HG03439 (cell line): ENCODE measurements around the gene FBXW11.
"Not testable (repeated sequence)": the region's sequence is repeated elsewhere in the genome, so short reads cannot be mapped to it uniquely, and the experiment has no call there.

ENCODE experiments used
- ATAC-seq: cut with Tn5 transposase; IDR thresholded peaks from one replicate; pipeline ENCODE4 v1.9.1; 2021; ENCODE audit warnings: mild to moderate bottlenecking, moderate library complexity; ENCODE audit not compliant: unreplicated experiment

FBXW11 gene

DNA sequence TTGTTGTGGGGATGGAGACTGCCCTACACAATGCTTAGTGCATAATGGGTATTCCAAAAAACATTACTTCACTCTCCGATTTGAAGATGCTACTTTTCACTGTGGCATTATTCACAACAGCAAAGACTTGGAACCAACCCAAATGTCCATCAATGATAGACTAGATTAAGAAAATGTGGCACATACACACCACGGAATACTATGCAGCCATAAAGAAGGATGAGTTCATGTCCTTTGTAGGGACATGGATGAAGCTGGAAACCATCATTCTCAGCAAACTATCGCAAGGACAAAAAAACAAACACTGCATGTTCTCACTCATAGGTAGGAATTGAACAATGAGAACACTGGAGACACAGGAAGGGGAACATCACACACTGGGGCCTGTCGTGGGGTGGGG is 90.7 kb downstream of the FBXW11 start:
- ATAC-seq: not testable (repeated sequence)

DNA sequence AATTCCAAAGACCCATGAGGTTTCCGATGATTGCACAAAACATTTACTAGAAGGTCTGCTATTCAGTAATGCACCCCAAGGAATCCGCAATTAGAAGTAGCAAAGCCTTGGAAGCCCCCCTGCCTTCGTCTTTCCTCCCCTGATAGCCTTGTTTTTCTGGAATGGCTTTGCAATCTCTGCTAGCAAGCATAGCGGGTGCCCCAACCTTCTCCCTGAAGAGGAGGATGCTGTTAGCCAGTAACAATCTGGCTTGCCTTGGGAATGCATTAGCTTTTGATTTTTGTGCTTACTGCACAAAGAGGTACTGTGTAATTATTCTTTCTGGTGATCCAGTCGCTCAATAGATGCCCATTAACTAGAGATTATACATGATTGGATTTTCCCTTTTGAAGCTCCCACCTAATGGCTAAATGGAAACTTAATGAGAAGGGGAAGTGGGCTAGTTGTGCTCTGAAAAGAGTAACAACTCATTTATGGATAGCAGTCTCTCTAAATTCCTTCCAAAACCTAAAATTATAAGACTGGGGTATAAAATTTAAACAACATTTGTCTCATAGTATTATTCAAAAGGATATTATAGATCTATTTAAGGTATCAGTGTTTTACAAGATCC is 91.6 kb downstream of the FBXW11 start:
- ATAC-seq: no peak

DNA sequence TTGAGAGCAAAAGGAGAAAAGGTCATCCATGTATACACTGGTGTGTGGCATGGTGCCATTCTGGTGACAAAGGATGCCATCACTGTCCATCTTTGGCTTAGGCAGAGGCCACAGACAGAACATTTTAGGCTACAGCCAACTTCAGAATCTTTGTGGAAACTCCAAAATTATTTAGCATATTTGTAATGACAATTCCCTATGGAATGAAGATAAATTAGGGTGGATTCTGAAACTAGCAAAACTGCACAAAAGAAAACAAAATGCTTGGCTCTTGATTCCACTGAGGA is 92.5 kb downstream of the FBXW11 start:
- no peak for ATAC-seq

GRCh38 chr5:171911152-171911551 is 95.3 kb downstream of the FBXW11 start:
- no peak for ATAC-seq

GRCh38 chr5:171908638-171909037 is 97.8 kb downstream of the FBXW11 start:
- no peak for ATAC-seq

GRCh38 chr5:171907725-171908343 is 98.6 kb downstream of the FBXW11 start:
- ATAC-seq: no peak

- no peak for ATAC-seq
Measured at GRCh38 chr5:171906703-171907590, 99.5 kb downstream of the FBXW11 start.

DNA sequence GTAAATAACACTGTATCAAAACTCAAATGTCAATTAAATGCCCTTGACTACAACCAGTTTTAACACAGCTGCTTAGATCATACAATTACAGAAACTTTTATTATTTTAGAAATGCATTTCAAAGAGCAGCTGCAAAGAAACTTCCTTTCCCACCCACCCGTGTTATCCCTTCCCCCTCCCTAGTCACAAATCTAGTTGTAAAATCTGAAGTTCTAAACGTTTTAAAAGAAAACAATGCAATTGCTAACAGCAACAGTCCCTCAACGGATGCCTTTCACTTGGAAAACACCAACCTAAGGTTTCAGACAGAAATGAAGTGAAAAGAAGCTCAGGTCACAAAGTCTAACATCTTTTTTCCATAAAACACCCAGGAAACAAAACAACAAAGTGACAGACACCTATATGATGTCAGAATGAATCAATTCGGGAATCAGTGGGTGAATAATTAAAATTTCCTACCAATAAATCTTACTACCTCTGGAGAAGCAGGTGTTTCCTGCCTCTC is 100.3 kb downstream of the FBXW11 start:
- ATAC-seq: no peak

DNA sequence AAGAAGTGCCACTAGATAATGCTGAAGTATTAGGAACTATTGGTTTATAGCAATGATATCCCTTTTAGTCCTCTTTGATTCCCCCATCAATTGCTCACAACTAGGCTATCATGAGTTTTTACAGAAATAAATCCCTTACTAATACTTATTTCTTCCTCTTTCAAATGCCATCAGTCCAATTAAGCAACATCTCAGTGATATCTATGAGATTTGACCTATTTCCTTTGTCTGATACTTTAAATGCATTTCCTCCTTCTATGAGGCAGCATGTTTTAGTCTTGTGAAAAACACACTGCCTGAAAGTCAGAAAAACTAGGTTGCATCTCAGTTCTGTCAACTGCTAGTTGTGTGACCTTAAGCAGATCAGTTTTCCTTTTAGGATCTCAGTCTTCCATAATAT is 101.6 kb downstream of the FBXW11 start:
- no peak for ATAC-seq

DNA sequence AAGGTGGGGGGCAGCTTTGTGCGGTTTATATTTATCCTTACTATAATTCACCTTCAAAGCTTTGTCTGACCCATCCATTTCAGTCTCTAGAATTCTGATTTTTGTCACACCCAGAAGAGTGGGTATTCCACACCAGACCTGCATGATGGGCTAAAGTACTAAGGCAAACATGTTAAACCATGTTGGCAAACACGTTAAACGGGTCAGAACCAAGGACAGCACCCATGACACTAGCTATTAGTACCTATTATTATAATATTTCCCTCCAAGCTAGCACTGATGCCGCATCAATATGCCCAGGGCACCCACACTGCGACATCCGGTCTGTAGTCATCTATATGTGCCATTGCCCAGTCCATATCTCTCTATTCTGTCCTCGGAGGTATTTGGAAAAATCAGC is 104.7 kb downstream of the FBXW11 start:
- ATAC-seq: no peak

DNA sequence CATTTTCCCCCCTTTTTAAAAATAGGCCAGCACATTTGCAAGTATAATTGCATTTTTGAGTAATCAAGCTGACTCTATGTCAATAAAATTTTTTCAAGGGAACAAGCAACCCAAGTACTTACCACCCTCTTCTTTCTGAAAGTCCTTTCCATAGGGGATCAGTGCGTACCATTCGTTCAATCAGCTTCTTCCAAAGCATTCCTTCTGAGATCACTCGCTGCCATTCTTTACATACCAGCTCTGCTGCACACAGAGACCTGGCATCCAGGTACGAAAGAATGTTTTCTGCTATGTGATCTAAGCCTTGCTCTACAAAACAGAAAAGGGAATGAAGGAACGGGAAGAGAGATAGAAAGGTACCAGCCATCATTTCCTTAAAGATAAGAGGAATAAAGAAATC is 106.6 kb downstream of the FBXW11 start:
- ATAC-seq: no peak

GRCh38 chr5:171898879-171899278 is 107.6 kb downstream of the FBXW11 start:
- no peak for ATAC-seq

- ATAC-seq: no peak
Measured at GRCh38 chr5:171898386-171898785, 108.1 kb downstream of the FBXW11 start.

DNA sequence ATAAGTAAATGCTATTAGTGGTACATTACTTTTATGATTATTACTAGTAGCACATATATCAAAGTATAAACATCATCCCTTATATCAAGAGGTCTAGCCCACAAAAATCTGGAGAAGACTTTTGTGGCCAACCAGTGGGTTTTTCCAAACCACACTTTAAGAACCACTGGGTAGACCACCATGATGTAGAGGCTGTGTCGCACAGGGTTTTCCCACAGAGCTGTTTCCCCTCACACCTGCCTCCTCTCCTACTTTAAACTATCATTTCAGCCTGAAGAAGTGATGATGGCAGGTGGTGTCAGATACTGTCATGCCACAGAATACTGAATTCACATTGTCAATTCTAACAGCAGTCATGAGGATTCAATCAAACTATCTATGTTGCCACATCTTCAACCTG is 109.2 kb downstream of the FBXW11 start:
- ATAC-seq: no peak

GRCh38 chr5:171895081-171895480 is 111.4 kb downstream of the FBXW11 start:
- ATAC-seq: no peak

GRCh38 chr5:171893290-171893886 is 113.0 kb downstream of the FBXW11 start:
- ATAC-seq: no peak

GRCh38 chr5:171891595-171891994 is 114.8 kb downstream of the FBXW11 start:
- ATAC-seq: no peak

DNA sequence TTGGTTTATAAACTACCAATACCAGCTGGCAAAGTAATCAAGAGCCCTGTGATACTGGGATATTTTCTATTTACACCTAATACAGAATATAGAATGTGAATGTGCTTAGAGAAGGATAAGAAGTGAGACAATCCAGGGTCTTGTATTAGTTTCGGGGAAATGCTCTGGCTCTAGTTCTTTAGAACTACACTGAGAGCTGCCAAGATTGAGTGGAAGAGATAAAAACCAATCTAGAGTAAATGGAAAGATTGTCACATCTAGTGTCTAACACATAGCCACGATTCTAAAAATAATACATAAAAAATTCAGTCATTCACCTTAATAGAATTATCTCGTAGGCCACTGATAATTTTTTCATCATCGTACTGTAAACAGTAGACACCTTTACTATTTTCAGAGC is 115.3 kb downstream of the FBXW11 start:
- no peak for ATAC-seq

- ATAC-seq: no peak
Measured at GRCh38 chr5:171888051-171888481, 118.4 kb downstream of the FBXW11 start.

GRCh38 chr5:171886037-171886436 is 120.4 kb downstream of the FBXW11 start:
- not testable (repeated sequence) for ATAC-seq

GRCh38 chr5:171882118-171882517 is 124.3 kb downstream of the FBXW11 start:
- no peak for ATAC-seq

DNA sequence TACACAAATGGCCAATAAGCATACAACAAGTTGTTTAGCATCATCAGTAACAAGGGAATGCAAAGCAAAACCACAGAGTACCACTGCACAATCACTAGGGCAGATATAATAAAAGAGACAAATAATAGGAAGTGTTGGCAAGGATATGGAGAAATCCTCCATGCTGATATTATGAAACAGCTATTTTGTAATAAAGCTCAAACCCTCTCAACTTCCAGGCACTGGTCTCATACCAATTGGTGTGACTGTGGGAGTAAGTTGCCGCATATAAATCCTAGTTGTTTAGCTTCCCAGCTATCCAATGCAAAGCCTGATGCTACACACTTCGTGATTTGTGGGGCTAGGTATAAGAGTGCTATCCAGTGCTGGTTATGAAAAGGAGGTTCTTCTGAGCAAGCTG is 132.2 kb downstream of the FBXW11 start:
- no peak for ATAC-seq
